ENCODE measurements around the gene PACS2.

Gene PACS2

DNA sequence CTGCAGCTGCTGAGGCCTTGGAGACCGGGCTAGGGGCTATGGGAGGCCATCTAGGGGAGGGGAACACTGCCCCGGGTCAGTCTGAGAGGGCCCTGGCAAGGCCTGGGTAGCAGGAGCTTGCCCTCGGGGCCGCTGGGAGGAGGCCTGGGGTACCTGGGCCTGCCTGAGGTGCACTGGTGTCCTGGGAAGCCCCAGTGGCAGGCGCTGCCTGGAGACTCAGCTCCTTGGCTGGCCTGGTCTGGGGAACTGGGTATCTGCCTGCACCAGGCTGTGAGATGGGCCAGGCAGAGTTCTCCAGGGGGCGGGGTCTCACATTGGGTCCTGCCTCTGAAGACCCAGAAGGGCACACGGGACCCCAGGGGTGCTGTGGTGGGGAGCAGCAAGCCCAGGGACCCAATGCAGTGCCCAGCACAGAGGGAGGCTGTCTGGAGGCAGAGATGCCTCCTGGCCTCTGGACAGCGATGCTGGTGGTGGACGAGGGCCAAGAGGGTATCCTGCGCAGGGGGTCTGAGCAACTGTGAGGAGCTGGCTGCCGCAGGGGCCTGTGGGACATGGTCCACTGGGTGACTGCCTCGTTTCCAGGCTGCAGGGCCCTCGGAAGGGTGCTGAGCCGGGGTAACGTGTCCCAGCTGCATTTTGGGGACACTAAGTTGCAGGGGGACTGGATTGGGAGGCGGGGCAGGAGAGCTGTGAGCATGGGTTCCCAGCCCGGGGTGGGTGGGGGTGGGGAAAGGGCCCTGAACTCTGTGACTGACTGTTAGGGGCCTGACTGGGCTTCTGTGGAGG, 97.6 kb downstream of the PACS2 start:
- no peak for DNase-seq

DNA sequence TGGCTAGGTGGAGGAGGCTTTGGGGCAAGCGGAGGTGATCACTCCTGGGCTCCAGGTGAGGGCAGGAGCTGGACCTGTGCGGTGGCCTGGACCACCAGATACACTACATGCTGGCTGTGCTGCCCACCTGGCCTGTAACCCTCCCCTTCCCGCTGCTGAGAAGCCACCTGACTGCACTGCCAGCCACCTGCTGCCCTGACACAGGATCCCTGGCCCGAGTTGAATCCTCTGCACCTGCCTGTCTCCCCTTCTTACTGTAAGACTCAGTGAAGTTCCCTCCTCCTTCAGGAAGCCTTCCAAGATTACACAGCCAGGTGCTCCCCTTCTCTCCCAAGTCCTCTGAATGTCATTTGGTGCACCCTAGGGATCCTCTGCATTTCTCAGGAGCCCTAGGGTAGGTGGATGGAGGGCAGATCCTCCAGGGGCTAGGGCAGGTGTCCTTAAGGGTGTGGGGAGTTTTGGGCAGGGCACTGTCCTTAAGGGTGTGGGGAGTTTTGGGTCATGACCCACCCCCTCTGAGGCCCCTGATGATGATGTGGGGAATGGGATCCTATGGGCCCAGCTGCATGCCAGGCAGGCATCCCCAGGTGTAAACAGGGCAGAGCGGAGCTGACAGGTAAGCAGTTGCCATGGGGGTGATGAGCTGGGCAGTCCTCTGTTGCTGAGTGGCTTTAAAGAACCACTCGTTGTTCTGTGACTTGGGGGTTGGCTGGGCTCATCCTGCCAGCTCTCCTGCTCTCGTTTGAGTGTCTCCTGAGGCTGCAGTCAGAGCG, 98.4 kb downstream of the PACS2 start:
- no peak for DNase-seq

GRCh38 chr14:105413544-105413886, 99.0 kb downstream of the PACS2 start:
- peak; percentile 60 for DNase-seq

GRCh38 chr14:105414456-105415371, 100.2 kb downstream of the PACS2 start:
- DNase-seq = peak; percentile 79

DNA sequence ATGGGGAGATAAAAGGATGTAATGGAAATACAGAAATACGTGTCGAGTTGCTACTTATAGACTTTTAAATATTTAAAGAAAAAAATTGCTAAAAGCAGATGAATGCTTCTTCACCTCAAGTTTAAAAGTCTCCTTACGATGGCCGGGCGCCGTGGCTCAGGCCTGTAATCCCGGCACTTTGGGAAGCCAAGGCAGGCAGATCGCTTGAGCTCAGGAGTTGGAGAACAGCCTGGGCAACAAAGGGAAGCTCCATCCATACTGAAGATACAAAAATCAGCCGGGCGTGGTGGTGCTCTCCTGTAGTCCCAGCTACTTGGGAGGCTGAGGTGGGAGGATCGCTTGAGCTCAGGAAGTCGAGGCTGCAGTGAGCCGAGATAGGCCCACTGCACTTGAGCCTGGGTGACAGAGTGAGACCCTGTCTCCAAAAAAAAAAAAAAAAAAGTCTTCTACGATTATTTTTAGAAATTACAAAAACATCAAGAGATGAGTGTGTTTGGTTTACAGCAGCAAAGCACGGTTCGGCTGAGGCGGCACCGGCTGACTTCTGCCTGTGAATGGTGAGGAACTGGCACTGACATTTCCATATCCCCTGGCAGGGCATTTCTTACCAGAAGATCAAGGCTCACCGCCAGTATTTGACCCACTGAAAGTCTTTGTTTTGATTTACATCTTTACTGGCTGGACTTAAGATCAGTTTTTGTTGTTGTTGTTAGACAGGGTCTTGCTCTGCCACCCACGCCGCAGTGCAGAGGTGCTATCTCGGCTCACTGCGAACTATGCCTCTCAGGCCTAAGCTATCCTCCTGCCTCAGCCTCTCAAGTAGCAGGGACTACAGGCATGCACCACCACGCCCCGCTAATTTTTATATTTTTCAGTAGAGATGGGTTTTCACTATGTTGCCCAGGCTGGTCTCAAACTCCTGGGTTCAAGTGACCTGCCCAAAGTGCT, 101.2 kb downstream of the PACS2 start:
- DNase-seq = no peak

- no peak for DNase-seq
These were observed 102.1 kb downstream of the PACS2 start for GRCh38 chr14:105416671-105417070.

DNA sequence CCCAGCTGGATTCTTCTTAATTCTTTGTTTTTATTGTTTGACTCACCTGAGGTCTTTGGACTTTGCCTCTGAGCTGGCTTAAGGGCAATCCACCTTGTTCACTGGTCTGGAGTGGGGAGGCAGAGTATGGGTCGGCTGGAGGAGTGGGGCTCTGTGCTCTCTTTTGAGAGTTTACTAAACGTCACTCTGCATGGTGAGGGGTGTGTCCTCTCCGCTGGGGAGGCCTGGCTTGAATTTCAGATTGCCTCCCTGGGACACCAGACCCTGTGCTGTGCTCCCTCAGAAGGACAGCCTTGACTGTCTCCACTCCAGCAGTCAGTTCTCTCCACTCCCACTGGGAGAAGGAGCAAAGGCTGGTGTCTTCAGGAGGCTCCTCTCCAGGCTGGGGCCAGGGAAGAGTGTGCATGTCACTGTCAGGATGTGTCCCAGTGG, 103.2 kb downstream of the PACS2 start:
- DNase-seq = no peak

- no peak for DNase-seq
These were observed 104.0 kb downstream of the PACS2 start for GRCh38 chr14:105418269-105419194.

GRCh38 chr14:105419195-105420091, 104.9 kb downstream of the PACS2 start, which contains the start of gene MTA1:
Gene MTA1 (plus strand): TSS chr14:105419827. CDS start chr14:105420036, 209 bp downstream.
- no peak for DNase-seq

DNA sequence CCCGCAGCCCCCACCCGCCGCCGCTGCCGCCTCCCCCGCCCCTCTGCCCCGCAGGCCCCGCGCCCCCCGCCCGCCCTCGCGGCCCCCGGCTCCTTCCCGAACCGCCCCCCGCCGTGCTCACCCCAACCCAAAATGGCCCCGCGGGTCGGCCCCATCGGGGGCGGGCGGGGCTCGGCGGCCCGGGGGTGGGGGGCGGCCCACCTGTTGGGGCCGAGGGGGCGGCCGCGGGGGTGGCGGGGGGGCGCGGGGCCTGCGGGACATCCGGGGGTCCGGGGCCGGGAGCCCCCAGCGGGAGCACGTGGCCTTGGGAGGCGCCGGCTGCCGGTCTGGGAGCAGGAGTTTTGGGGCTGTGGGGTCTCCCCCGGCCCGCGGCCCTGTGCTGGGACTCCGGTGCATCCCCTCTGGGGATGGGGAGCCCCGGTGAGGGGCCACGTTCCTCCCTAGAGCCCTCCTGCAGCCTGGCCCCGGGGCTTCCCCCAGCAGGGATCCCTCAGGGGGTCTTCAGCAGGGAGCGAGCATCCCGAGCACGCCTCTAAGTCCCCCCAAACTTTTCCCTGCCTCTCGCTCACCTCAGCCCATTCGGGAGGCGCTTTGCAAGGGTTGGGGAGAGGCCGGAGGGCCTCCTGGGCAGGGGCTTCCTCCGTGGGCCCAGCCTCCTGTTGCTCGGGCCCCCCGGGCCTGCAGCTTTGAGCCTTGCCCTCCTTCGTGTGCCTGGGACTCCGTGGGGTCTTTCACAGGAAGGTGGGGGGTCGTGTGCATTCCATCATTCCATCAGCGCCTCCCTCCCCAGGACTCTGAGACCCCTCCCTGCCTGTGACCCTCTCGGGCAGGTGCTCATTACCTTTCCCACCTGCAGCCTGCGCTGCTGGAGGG, 105.8 kb downstream of the PACS2 start:
- DNase-seq = no peak

DNA sequence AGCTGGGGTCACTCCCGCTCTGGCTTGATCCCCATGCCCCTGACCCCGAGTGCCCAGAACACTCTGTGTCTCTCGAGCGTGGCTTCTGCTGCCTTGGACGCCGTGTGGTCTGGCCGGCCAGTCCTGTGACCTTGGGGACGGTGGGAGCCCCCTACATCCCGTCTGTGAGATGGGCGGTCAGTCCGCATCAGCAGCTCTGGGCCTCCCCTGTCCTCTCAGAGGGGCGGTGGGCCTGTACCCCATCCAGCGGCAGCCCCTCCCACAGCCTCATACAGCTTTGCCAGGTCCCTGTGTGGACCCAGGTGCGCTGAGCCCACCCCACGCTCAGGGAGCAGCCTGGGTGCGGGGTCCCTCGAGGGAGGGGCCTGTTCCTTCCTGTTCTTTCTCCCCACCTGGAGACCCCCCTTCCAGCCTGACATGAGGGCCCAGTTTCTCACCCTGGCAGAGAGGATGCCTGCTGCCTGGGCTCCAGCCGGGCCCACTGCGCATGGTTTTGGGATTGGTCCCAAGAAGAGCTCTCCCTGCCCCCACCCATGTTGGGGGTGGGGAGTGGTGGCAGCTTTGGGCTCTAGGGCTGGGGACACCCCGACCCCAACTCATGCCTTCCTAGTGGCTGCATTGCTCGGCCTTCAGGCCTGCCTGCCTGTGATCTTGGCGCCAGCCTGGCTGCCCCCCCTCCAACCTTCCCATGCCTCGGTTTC, 106.6 kb downstream of the PACS2 start:
- no peak for DNase-seq

GRCh38 chr14:105421723-105422615, 107.4 kb downstream of the PACS2 start:
- no peak for DNase-seq

GRCh38 chr14:105422695-105423487, 108.3 kb downstream of the PACS2 start:
- no peak for DNase-seq

DNA sequence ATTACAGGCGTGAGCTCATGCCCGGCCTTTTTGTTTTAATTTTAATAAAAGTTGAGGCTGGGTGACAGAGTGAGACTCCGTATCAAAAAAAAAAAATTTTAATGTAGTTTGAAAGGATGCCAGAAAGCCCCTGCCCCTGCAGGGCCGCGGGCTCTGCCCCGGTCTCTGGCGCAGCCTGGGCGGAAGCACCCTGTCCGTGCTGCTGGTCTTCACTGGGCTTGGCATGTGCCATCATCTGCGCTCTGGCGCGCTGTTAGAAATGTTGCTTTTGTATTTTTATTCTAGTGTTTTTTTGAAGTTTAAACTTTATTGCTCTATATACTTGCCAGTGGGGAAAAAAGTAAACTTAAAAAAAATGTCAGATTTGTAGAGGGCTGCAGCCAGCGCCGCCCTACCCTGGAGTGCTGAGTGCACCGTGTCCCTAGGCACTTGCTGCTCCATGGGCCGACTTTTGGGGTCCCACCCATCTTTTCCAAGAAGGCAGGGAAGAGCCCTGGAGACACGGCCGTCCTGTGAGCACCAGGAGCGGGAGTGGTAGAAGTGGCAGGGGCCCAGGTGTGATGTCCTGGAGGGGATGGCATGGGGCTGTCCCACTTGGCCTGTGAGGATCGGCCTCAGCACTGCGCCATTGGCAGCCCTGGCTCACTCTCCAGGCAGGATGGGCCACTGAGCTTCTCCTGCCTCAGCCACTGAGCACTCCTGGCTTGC, 109.1 kb downstream of the PACS2 start:
- no peak for DNase-seq

DNA sequence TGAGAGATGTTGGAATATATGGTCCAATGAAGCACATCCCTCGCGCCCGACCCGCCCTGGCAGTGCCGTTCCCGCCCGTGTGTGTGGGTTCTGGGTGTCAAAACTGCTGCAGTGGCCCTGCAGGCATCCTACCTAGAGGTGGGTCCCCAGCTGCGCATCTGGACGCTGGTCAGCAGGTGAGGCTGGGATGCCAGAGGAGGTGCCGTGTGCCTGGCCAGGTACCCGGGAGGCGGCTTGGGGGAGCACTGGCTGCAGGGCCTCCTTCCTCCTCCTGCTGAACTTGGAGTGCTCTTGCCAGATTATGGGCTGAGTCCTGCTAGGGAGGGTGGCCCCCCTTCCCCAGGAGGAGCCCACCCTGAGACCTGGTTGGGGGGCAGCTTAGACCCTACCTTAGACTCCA, 110.3 kb downstream of the PACS2 start:
- DNase-seq = no peak
